Anterior cingulate cortex (tissue), 58 donors: Measurements from ENCODE around the gene SLX1A.
"Not testable (repeated sequence)": the region's sequence is repeated elsewhere in the genome, so short reads cannot be mapped to it uniquely, and the experiment has no call there.

Experiments
- DNase-seq, 58 donors: peaks; one replicate each; lab custom pipeline; 2025; lab: John Stamatoyannopoulos, UW

The SLX1A gene

GRCh38 chr16:30183233-30184095, 10.2 kb upstream of the SLX1A start, which contains the start of gene CORO1A:
TSS of gene CORO1A (plus strand) at chr16:30183602. CDS start at chr16:30185210, 1,608 bp downstream.
- peak in 55 of 58 donors; percentile 24 to 89 (median 74) for DNase-seq

- DNase-seq, result peak in 28 of 58 donors; percentile 16 to 64 (median 30)
Observed at GRCh38 chr16:30184096-30184890, 9.4 kb upstream of the SLX1A start.

GRCh38 chr16:30184891-30185682, 8.6 kb upstream of the SLX1A start:
- no peak for DNase-seq

- DNase-seq, result peak in 26 of 58 donors; percentile 9 to 55 (median 30)
Observed at GRCh38 chr16:30185683-30186421, 7.8 kb upstream of the SLX1A start.

GRCh38 chr16:30186444-30186781, 7.3 kb upstream of the SLX1A start:
- DNase-seq, result no peak

GRCh38 chr16:30186782-30187555, 6.7 kb upstream of the SLX1A start:
- DNase-seq, result peak in 14 of 58 donors; percentile 2 to 60 (median 24)

GRCh38 chr16:30187556-30187865, 6.2 kb upstream of the SLX1A start:
- DNase-seq, result no peak

- DNase-seq, result no peak
Observed at GRCh38 chr16:30187971-30188561, 5.6 kb upstream of the SLX1A start.

GRCh38 chr16:30191158-30191557, 2.5 kb upstream of the SLX1A start:
- DNase-seq, result not testable (repeated sequence)

- not testable (repeated sequence) for DNase-seq
Observed at GRCh38 chr16:30193098-30193497, 577 bp upstream of the SLX1A start.

GRCh38 chr16:30194172-30194925, 674 bp downstream of the SLX1A start:
- DNase-seq, result not testable (repeated sequence)

- not testable (repeated sequence) for DNase-seq
Observed at GRCh38 chr16:30197001-30197400, 3.3 kb downstream of the SLX1A start.

- DNase-seq, result not testable (repeated sequence)
Observed at GRCh38 chr16:30199049-30199448, 5.4 kb downstream of the SLX1A start, which contains the start of gene SULT1A3. TSS of gene SULT1A3 (plus strand) at chr16:30199255. CDS start at chr16:30200729, 1,474 bp downstream.

GRCh38 chr16:30199608-30200343, 6.1 kb downstream of the SLX1A start:
- not testable (repeated sequence) for DNase-seq

- not testable (repeated sequence) for DNase-seq
Observed at GRCh38 chr16:30205541-30206236, 12.0 kb downstream of the SLX1A start.

GRCh38 chr16:30206252-30206651, 12.6 kb downstream of the SLX1A start:
- DNase-seq, result not testable (repeated sequence)
